SK-N-SH (cell line): ENCODE measurements around the gene C6orf15.

ENCODE experiments used
- CTCF ChIP-seq: fragments of 200-600 bp; sonication (generic); IDR thresholded peaks from 2 replicates; pipeline ENCODE4 v1.6.1; 2017; ENCODE audit warnings: antibody characterized with exemption, mild to moderate bottlenecking, moderate library complexity
- EP300 ChIP-seq, 2 experiments: IDR thresholded peaks; 2 replicates each; pipeline versions ENCODE4 v1.4.0 to v1.6.1; 2012; ENCODE audit warnings: borderline replicate concordance in 1 of 2, low read depth in 1 of 2, low read length in 1 of 2
- FOXM1 ChIP-seq: IDR thresholded peaks from 2 replicates; pipeline ENCODE4 v1.4.0; 2012; ENCODE audit warnings: low read depth, mild to moderate bottlenecking
- POLR2AphosphoS5 ChIP-seq: IDR thresholded peaks from 2 replicates; pipeline ENCODE4 v1.6.1; 2012; ENCODE audit warnings: low read depth, low read length
- REST ChIP-seq: IDR thresholded peaks from 2 replicates; pipeline ENCODE4 v1.6.1; 2012; ENCODE audit warnings: mild to moderate bottlenecking, low read depth, low read length, moderate library complexity
- SMC3 ChIP-seq: IDR thresholded peaks from 2 replicates; pipeline ENCODE4 v1.6.1; 2012; ENCODE audit warnings: low read depth, low read length, improper control_type of control experiment
- TAF1 ChIP-seq: IDR thresholded peaks from 2 replicates; pipeline ENCODE4 v1.6.1; 2012; ENCODE audit warnings: low read depth, mild to moderate bottlenecking, low read length, moderate library complexity, borderline replicate concordance
- ZBTB33 ChIP-seq: IDR thresholded peaks from 2 replicates; pipeline ENCODE4 v1.4.0; 2012; ENCODE audit warnings: low read depth, borderline replicate concordance
- TF ChIP-seq, protein P1 (sequence below): fragments of 150-350 bp; IDR thresholded peaks from 2 replicates; pipeline ENCODE4 v1.6.1; 2016; ENCODE audit warnings: mild to moderate bottlenecking, low read depth, low read length
- TF ChIP-seq, protein P2 (sequence below): IDR thresholded peaks from 2 replicates; pipeline ENCODE4 v1.4.0; 2012; ENCODE audit warnings: low read depth

DNA sequence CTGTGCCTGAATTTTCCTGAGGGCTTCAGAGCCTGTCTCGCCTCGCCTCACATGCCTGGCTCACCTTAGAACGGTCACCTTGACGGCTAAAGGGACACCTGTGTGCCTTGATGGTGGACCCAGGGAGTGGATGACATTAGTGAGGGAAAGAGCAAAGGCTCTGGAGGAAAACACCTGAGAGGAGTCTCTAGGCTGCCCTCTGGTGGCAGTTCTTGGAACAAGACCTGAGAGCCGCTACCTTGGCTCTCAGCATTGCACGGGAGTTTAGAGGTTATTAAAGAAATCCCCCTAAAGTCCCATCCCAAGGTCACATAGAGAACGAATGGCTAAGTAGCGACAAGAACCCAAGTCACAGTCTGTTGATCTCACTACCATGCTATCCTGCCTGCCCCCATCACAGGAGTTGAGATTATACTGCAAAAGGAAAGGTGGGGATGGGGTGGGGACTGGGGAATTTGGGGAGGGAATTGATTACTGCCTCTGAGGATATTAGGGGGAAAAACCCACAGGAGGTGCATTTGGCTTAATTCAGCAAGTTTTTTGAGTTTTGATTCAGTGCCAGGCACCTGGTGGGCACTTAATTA lies 15.8 kb upstream of the C6orf15 start:
- peak; percentile 73 for TF ChIP-seq CTCF
- TF ChIP-seq FOXM1: no peak
- no peak for TF ChIP-seq TAF1
- TF ChIP-seq, protein P1, sequence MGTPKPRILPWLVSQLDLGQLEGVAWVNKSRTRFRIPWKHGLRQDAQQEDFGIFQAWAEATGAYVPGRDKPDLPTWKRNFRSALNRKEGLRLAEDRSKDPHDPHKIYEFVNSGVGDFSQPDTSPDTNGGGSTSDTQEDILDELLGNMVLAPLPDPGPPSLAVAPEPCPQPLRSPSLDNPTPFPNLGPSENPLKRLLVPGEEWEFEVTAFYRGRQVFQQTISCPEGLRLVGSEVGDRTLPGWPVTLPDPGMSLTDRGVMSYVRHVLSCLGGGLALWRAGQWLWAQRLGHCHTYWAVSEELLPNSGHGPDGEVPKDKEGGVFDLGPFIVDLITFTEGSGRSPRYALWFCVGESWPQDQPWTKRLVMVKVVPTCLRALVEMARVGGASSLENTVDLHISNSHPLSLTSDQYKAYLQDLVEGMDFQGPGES: no peak
- TF ChIP-seq, protein P2, sequence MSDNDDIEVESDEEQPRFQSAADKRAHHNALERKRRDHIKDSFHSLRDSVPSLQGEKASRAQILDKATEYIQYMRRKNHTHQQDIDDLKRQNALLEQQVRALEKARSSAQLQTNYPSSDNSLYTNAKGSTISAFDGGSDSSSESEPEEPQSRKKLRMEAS: no peak
- no peak for TF ChIP-seq POLR2AphosphoS5
- TF ChIP-seq ZBTB33: no peak
- peak; percentile 49 for TF ChIP-seq SMC3
- no peak for TF ChIP-seq REST
- no peak for TF ChIP-seq EP300 (IDR thresholded peaks at IDR 0.05; ENCODE audit: borderline replicate concordance in 1 of 2, low read depth in 1 of 2, low read length in 1 of 2)
